Right cardiac atrium (tissue), 5 donors: ENCODE data around the gene MEIS2. TPM values are rescaled to one million over a fixed set of nuclear protein-coding genes. Genes with fewer than 3 reads are reported as not detected.
A peak's percentile ranks its signal among the peaks of the same experiment; 100 is the strongest.

Experiments
- ATAC-seq, 2 donors: fragments of 200-7000 bp; cut with Tn5 transposase; one replicate each; pipeline versions ENCODE4 v1.8.0 to v1.9.1; 2020; ENCODE audit warnings: moderate library complexity in 2 of 2, mild to moderate bottlenecking in 1 of 2
- DNase-seq, 3 donors: peaks; one replicate each; pipeline ENCODE4 v3.0.0-alpha.2; 2020
- H3K27ac ChIP-seq: one replicate; pipeline ENCODE4 v1.5.1; 2013; ENCODE audit warnings: mild to moderate bottlenecking, low read length, control low read depth, moderate library complexity
- H3K27me3 ChIP-seq: one replicate; pipeline ENCODE4 v1.6.1; 2013; ENCODE audit not compliant: control insufficient read depth, insufficient read depth
- H3K4me1 ChIP-seq: one replicate; pipeline ENCODE4 v1.6.1; 2013; ENCODE audit warnings: low read length; ENCODE audit not compliant: control insufficient read depth, insufficient read depth
- H3K4me3 ChIP-seq: one replicate; pipeline ENCODE4 v1.5.1; 2013; ENCODE audit warnings: low read length, control low read depth
- H3K9me3 ChIP-seq: one replicate; pipeline ENCODE4 v1.6.1; 2013; ENCODE audit warnings: low read length; ENCODE audit not compliant: control insufficient read depth
- WGBS: extraction: QIAGEN DNeasy Blood & Tissue Kit; methylation state at CpG from one replicate; pipeline ENCODE4 v1.1.7; 2013; 5-methylcytosine and 5-hydroxymethylcytosine counted together
- intact Hi-C, 4 donors: fragments of 100-400 bp; cut with DNase I; formaldehyde crosslinking; loops; one replicate each; pipeline versions ENCODE4 v1.11.0 to v1.14.0; 2022 to 2023
- polyA plus RNA-seq: library from polyadenylated mRNA; stranded (reverse); fragments of 200-250 nt; gene quantifications from one replicate; pipeline ENCODE4 v1.2.3, GENCODE V29; 2013
- total RNA-seq, 4 donors: library from RNA; stranded (reverse); fragmentation: NEBNext Ultra II Directional; extraction: Animal tissue kit (Norgen Biotek cat#: 25700); gene quantifications; one replicate each; pipeline ENCODE4 v1.2.1, GENCODE V29; 2021
- donor health status: healthy with polysubstance abuse.
- donor health status: DM: no; HTN: yes; CAD: no.
- donor health status: DM: no; HTN: no; CAD: no.
- donor health status: DM: no; HTN: yes; CAD: no; lungs with severe emphysema.
- donor health status: DM: yes; HTN: yes; CAD: no.

MEIS2 gene
- total and polyA plus RNA-seq, 5 donors, result 14.8 to 33.4 (median 29.6) TPM

DNA sequence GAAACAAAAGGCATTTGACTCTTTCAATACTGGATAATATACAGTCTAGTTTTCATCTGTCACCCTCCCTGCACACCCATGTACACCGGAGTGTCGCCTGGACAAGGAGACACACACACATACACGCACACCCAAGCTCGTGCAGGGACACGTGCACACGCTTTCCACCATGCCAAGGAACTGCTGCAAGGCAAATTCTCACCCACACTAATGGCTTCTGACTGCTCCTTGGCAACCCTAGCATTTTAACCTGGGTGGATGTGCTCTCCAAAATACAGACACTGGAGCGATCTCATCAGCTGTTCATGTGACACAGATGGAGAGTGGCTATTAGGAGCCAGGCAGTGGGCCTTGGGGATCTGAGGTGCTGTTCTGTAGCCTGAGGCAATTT is 61.6 kb downstream of the MEIS2 start:
- intact Hi-C loops, result no loop called here
- Histone ChIP-seq H3K4me3 (no peak overlapping the region), H3K27me3 (no peaks in the 10 kb centered on the region), H3K9me3 (no peaks in the 10 kb centered on the region), H3K27ac (no peak overlapping the region), H3K4me1 (peaks cover 2% of the 10 kb centered on the region)
- no peak for DNase-seq
- ATAC-seq, result peak; percentile 28 to 49
- 66% methylated on average over 7 of the region's 7 CpGs for WGBS

DNA sequence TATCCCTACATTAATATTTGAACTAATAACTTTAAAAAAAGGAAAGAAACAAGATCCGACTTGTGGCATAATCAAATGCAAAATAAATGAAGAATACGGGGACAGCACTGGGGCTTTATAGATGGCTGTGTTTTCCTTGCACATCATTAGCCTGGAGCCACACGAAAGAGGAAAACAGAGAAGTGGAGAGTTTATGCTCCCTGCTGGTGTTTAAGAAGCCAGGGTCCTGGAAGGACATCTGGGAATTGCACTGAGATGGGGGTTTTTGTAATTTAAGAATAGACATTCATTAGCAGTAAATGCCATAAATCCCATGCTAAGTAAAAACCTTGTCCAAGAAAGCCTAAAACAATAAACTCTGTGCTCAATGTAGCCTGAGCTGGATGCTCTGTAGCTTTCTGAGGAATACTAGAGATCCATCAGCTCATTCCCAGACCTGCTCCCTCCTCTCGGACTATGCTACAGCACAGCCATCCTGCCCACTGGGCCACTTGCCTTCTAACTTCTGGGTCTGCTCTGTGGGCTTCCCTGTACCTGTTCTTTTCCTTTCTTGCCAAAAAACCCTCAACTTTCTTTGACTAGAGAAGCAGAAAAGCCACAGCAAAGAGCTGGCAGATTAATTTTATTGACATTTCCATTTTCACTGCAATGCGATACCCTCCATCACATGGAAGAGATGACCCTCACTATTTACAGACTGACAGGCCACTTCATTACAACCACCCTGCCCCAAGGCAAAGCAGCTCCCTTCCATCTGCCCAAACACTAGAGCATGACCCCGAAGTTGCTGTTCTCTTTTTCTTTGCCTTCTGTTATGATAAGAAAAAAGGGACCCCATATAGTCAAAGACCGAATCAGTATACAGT is 62.3 kb downstream of the MEIS2 start:
- DNase-seq, result no peak
- no peaks in the 10 kb centered on the region for H3K27me3 ChIP-seq
- H3K27ac ChIP-seq, result no peak overlapping the region
- intact Hi-C loops, result no loop called here
- H3K9me3 ChIP-seq, result no peaks in the 10 kb centered on the region
- H3K4me3 ChIP-seq, result no peak overlapping the region
- WGBS, result 76% methylated on average over 7 of the region's 7 CpGs
- ATAC-seq, result no peak
- H3K4me1 ChIP-seq, result peaks cover 2% of the 10 kb centered on the region

DNA sequence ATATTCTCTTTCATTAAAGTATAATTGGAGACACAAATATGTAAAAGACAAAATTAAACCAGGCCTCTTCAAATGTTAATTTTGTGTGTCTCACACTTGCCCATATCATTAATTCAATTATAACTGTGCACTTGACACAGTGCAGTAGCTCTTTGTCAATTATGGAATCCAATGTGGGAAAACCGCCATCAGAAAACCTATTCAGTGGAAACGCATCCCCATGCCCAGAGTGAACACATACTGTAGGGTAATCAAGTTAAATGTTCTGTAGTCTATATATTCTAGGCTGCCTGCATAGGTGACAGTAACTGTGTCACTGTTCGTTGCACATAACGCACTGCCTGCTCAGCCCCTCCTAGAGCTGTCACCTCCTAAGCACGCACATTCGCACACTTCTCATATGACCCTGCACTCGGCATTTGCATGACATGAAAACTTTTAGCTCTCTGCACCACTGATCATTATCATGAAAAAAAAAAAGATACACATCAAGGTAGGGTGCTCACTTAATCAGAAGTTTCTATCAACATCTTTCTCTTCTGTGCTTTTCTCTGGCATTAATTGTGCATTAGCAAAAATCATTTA is 63.2 kb downstream of the MEIS2 start:
- no peak for ATAC-seq
- H3K9me3 ChIP-seq, result no peaks in the 10 kb centered on the region
- intact Hi-C loops, result no loop called here
- 89% methylated on average over 7 of the region's 7 CpGs for WGBS
- H3K4me3 ChIP-seq, result no peak overlapping the region
- H3K27me3 ChIP-seq, result no peaks in the 10 kb centered on the region
- H3K4me1 ChIP-seq, result peaks cover 2% of the 10 kb centered on the region
- DNase-seq, result no peak
- H3K27ac ChIP-seq, result no peak overlapping the region

DNA sequence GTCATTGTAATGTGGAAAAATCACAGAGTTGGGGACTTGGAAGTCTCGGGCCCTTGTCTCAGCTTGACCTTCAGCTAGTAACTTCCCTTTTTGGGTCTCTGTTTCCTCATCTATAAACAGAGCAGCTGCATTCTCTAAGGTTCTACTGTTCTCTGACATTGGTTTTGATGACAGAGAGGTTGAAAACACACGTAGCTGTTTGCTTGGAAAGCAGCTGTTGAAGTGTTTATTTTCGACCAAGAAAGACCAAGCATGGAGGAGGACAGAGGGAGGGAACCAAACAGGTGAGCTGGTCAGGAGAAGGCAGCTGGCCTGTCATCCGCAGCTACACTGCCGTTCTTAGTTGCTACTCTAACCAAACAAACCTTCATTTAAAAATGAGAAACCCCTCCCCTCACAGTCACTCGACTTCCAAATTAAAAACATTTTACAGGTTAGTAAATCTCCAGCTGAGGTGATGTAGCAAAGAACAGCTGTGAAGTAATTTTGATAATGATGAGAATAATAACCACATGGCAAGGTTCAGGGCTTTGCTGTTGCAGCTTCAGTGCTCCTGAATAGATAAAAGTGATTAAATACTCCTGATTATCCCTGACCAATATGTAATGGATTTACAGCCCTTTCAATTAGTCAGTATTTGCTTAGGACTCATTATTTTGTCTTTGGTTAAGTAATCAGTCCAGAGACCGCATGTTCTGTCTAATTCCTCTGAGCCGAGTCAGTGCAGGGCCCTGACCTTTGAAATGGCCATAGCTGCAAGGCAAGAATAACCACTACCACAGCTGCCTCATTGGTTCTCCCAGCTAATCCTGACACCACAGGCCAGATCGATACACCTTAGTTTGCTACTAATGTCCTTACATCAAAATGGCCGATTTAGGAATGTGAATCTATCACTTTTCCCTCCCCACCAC is 65.3 kb downstream of the MEIS2 start:
- ATAC-seq (no peak), DNase-seq (no peak)
- Histone ChIP-seq H3K27me3 (no peaks in the 10 kb centered on the region), H3K27ac (no peak overlapping the region), H3K4me3 (no peak overlapping the region), H3K9me3 (no peaks in the 10 kb centered on the region), H3K4me1 (peaks cover 2% of the 10 kb centered on the region)
- intact Hi-C loops, result no loop called here
- WGBS, result 74% methylated on average over 10 of the region's 10 CpGs

DNA sequence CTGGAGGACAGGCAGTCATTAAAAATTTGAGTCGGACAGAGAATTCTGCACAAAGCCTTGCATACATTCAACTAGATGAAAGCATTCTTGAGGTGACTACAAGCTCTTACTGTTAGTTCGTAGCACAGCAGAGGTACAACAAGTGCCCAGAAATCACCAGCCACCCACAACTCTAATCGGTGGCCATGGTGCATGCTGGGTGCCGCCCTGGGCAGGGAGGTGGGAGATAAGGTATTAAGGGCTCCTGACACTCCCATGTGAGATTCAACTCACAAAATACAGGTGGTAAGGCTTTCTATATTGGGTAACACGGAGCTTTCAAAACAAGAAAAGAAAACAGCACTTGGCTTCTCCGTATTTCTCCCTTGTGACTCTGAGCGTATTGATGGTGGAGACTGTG is 66.0 kb downstream of the MEIS2 start:
- H3K27me3 ChIP-seq, result no peaks in the 10 kb centered on the region
- WGBS, result 86% methylated on average over 7 of the region's 7 CpGs
- no peak for DNase-seq
- H3K4me1 ChIP-seq, result peaks cover 2% of the 10 kb centered on the region
- H3K27ac ChIP-seq, result no peak overlapping the region
- no peak overlapping the region for H3K4me3 ChIP-seq
- no peak for ATAC-seq
- intact Hi-C loops, result no loop called here
- no peaks in the 10 kb centered on the region for H3K9me3 ChIP-seq

DNA sequence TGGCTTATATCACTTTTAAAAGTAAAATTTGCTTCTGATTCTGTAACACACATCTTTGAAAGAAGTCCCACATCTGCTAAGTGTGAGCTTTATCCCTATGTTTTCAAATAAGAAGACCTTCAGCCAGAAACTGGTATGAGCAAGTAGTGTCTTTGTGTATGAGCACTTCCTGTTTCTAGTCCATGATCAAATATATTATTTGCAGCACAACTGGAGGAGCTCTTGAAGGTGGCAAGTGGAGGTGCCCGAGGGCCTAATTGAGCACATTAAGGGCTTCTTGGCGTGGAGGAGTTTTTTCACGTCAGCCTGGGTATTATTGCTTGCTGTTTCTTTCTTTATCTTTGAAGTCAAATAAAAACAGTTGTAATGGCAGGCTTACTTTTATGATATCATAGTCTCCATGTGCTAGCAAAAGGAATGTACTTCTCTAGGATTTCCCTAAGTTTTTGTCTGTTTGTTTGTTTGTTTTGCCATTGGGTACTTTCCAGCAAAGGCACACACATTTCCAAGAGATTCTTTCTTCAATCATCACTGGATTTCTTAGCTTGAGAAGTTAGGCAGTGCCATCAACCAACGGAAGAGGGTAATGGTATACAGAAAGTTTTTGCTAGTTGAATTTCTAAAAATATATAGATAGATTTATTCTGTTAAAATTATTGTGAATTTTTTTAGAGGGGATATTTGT is 68.1 kb downstream of the MEIS2 start:
- ATAC-seq (no peak), DNase-seq (no peak)
- WGBS, result 68% methylated on average over 4 of the region's 4 CpGs
- Histone ChIP-seq H3K9me3 (no peaks in the 10 kb centered on the region), H3K27ac (no peak overlapping the region), H3K4me3 (no peak overlapping the region), H3K27me3 (no peaks in the 10 kb centered on the region), H3K4me1 (no peaks in the 10 kb centered on the region)
- intact Hi-C loops, result no loop called here

DNA sequence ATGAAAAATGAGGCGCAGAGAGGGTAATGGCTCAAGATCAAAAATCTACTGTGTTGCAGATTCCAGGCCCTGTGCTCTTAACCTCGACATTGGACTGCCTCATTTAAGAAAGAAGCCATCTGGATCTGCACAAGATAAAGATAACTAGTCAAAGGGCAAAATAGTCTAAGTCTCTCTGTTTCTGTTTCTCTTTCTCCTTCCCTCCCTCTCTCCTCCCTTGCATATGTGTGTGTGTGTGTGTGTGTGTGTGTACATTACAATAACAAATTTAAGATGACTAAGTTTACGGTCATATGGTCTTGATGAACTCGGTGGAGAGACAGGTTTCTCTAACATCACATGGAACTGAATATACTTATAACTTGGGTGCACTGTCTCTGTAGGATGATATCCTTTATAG is 69.2 kb downstream of the MEIS2 start:
- ATAC-seq (peak in 1 of 2 donors; percentile 42), DNase-seq (no peak)
- intact Hi-C loops, result no loop called here
- no peaks in the 10 kb centered on the region for H3K4me1 ChIP-seq
- H3K4me3 ChIP-seq, result no peak overlapping the region
- no peaks in the 10 kb centered on the region for H3K27me3 ChIP-seq
- no peak overlapping the region for H3K27ac ChIP-seq
- H3K9me3 ChIP-seq, result no peaks in the 10 kb centered on the region
- 55% methylated on average over 4 of the region's 4 CpGs for WGBS

DNA sequence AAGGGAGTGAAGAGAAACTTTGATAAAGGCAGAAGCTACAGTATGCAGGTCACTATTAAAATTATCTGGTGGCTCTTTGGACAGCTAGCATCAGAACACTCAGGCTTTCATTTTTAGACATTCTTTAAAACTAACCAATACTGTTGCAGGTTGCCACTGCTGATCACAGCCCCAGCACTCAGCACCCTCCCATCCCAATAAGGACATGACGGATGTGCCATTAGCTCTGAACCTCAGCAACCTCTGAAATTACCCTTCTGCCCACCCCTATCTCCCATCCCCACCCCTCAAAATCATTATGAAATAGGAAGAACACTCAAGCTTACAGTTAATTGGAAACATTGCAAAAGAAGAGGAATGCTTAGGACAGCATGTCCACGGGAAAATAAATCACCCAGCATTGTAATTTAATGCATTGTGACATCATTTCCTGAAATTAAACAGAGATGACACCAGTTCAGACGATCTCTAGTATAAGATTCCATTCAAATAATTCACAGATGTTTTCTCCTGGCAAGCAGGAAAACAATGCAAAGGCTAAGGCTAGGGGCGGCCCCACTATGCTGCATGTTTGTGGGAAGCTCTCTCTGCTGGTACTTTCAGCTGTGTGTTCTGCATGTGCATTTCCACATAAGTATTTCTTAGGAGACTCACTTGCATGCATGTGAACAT is 71.6 kb downstream of the MEIS2 start:
- Histone ChIP-seq H3K4me1 (no peaks in the 10 kb centered on the region), H3K27ac (no peak overlapping the region), H3K27me3 (no peaks in the 10 kb centered on the region), H3K9me3 (no peaks in the 10 kb centered on the region), H3K4me3 (no peak overlapping the region)
- ATAC-seq (no peak), DNase-seq (no peak)
- WGBS, result 49% methylated on average over 4 of the region's 4 CpGs
- intact Hi-C loops, result loop anchor here in 1 of 4 donors (10.0 kb wide), 1 partner anchor 104 kb away; no protein-coding TSS in a partner anchor

DNA sequence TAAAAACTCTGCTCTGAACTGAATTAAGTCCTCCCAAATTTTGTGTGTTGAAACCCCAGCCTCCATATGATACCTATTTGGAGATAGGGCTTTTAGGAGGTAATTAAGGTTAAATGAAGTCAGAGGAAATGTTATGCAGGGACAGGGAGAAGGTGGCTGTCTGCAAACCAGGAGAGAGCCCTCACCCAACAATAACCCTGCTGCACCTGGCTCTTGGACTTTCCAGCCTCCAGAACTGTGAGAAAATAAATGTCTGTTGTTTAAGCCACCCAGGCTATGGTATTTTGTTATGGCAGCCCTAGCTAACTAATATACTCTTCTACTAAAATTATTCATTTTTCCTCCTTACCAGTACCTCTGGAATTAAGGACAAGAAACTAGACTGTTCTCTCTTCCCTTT is 79.5 kb downstream of the MEIS2 start:
- Histone ChIP-seq H3K27me3 (no peaks in the 10 kb centered on the region), H3K27ac (no peak overlapping the region), H3K9me3 (no peaks in the 10 kb centered on the region), H3K4me3 (no peak overlapping the region), H3K4me1 (no peaks in the 10 kb centered on the region)
- intact Hi-C loops, result loop anchor here in 1 of 4 donors (10.0 kb wide), 1 partner anchor 96 kb away; no protein-coding TSS in a partner anchor
- no peak for ATAC-seq
- DNase-seq, result no peak
